Panc1 (cell line): ENCODE measurements around the gene KIF26B. TPM values are rescaled to one million over a fixed set of nuclear protein-coding genes. Genes with fewer than 3 reads are reported as not detected.

Source experiments
- ATAC-seq: fragments of 200-7000 bp; cut with Tn5 transposase; 2 replicates; pipeline ENCODE4 v1.9.1; 2020; ENCODE audit warnings: mild to moderate bottlenecking, moderate library complexity
- BruUV-seq: library from RNA; stranded (reverse); fragments of 400-500 nt; replicated peaks from 2 replicates; lab custom pipeline; 2021; lab: Mats Ljungman, UMichigan
- CTCF ChIA-PET: fragments of 300-600 bp; sonication (Branson Sonifier 250); formaldehyde crosslinking; loops from one replicate; lab custom pipeline; 2022; ENCODE audit warnings: antibody characterized with exemption; lab: Charles Lee
- POLR2A ChIA-PET: fragments of 300-600 bp; sonication (Branson Sonifier 250); formaldehyde crosslinking; loops from one replicate; lab custom pipeline; 2022; ENCODE audit warnings: antibody characterized with exemption; lab: Charles Lee
- DNase-seq: peaks from one replicate; pipeline ENCODE4 v3.0.0-alpha.2; 2010; ENCODE audit warnings: low read depth, low spot score
- H3K27ac ChIP-seq: 2 replicates; pipeline ENCODE4 v1.5.1; 2011; ENCODE audit warnings: mild to moderate bottlenecking, low read length, inconsistent platforms
- H3K27me3 ChIP-seq: fragments of 200-500 bp; sonication (Bioruptor generic); 2 replicates; pipeline ENCODE4 v1.6.0; 2014; ENCODE audit warnings: low read length, inconsistent platforms; ENCODE audit not compliant: control insufficient read depth, insufficient read depth
- H3K36me3 ChIP-seq: fragments of 200-500 bp; sonication (Bioruptor generic); 2 replicates; pipeline ENCODE4 v1.5.1; 2014; ENCODE audit warnings: inconsistent platforms, mild to moderate bottlenecking, low read length, moderate library complexity; ENCODE audit not compliant: control insufficient read depth, insufficient read depth
- H3K4me1 ChIP-seq: 2 replicates; pipeline ENCODE4 v1.5.1; 2011; ENCODE audit warnings: inconsistent platforms, mild to moderate bottlenecking, low read length, moderate library complexity; ENCODE audit not compliant: control insufficient read depth, insufficient read depth
- H3K4me3 ChIP-seq, 2 experiments: 2 replicates each; pipeline ENCODE4 v1.5.1; 2011 to 2012; ENCODE audit warnings: low read depth in 2 of 2, low read length in 2 of 2, mild to moderate bottlenecking in 2 of 2, inconsistent platforms in 1 of 2, moderate library complexity in 1 of 2
- H3K9me3 ChIP-seq: fragments of 200-500 bp; sonication (Bioruptor generic); 2 replicates; pipeline ENCODE4 v1.5.1; 2014; ENCODE audit warnings: low read depth, mild to moderate bottlenecking, inconsistent platforms, low read length, moderate library complexity; ENCODE audit not compliant: control insufficient read depth, insufficient read depth
- CTCF ChIP-seq: fragments of 450-650 bp; IDR thresholded peaks from 2 replicates; pipeline ENCODE4 v1.5.1; 2017; ENCODE audit warnings: mild to moderate bottlenecking
- POLR2AphosphoS5 ChIP-seq: IDR thresholded peaks from 2 replicates; pipeline ENCODE4 v1.6.1; 2012; ENCODE audit warnings: mild to moderate bottlenecking, low read depth, low read length, moderate library complexity
- REST ChIP-seq, 2 experiments: IDR thresholded peaks; 2 replicates each; pipeline ENCODE4 v1.6.1; 2011 to 2012; ENCODE audit warnings: low read depth in 2 of 2, control low read depth in 1 of 2, low read length in 1 of 2, mild to moderate bottlenecking in 1 of 2, moderate library complexity in 1 of 2; ENCODE audit not compliant: insufficient read depth in 1 of 2
- SIN3A ChIP-seq: IDR thresholded peaks from 2 replicates; pipeline ENCODE4 v1.6.1; 2012; ENCODE audit warnings: low read depth, mild to moderate bottlenecking, low read length, moderate library complexity, borderline replicate concordance; ENCODE audit not compliant: insufficient read depth
- TCF7L2 ChIP-seq: IDR thresholded peaks from 2 replicates; pipeline ENCODE4 v1.6.1; 2011; ENCODE audit warnings: mild to moderate bottlenecking, low read depth, low read length, inconsistent platforms
- in situ Hi-C: cut with HindIII; loops from 2 replicates; pipeline ENCODE4 v1.10.0; 2016; ENCODE audit warnings: low sequenced_read_pairs, low pct_unique_long_range_greater_than_20kb
- intact Hi-C: fragments of 100-400 bp; cut with micrococcal nuclease; formaldehyde crosslinking; loops from one replicate; pipeline ENCODE4 v1.10.0; 2022; ENCODE audit not compliant: unreplicated experiment
- total RNA-seq: library from RNA; stranded (reverse); gene quantifications from one replicate; pipeline ENCODE4 v1.2.1, GENCODE V29; 2021; ENCODE audit not compliant: unreplicated experiment

Gene KIF26B
- total RNA-seq, 1 experiment from 2014 or later: 0.33 TPM

- ChIA-PET CTCF (interaction anchor here (0.7 kb wide), 1 partner anchor 456 kb away, joined by 4 read pairs; no protein-coding TSS in a partner anchor), POLR2A (no interaction called here)
- no peak overlapping the region for H3K27ac ChIP-seq
- in situ Hi-C loops (no loop called here), intact Hi-C loops (loop anchor here (10.0 kb wide), 2 partner anchors 65 to 95 kb away; no protein-coding TSS in a partner anchor)
- H3K4me1 ChIP-seq: no peaks in the 10 kb centered on the region
- H3K4me3 ChIP-seq: no peak overlapping the region
- no peak for TF ChIP-seq REST (IDR thresholded peaks at IDR 0.05; ENCODE audit: insufficient read depth in 1 of 2, low read depth in 2 of 2, low read length in 1 of 2)
- TF ChIP-seq CTCF: no peak
- no peak for TF ChIP-seq TCF7L2
- H3K36me3 ChIP-seq: no peaks in the 10 kb centered on the region
- DNase-seq (no peak), ATAC-seq (no peak)
- no TSS peak for BruUV-seq
- peaks cover 3% of the 10 kb centered on the region; the same call in 1 of the 2 replicates for H3K27me3 ChIP-seq
- no peaks in the 10 kb centered on the region for H3K9me3 ChIP-seq
These were observed 454.8 kb downstream of the KIF26B start for GRCh38 chr1:245609354-245610150.

GRCh38 chr1:245611251-245611650 is 456.5 kb downstream of the KIF26B start:
- Histone ChIP-seq H3K9me3 (no peaks in the 10 kb centered on the region), H3K4me3 (no peak overlapping the region), H3K27me3 (peaks cover 3% of the 10 kb centered on the region; the same call in 1 of the 2 replicates), H3K27ac (no peak overlapping the region), H3K4me1 (no peaks in the 10 kb centered on the region), H3K36me3 (no peaks in the 10 kb centered on the region)
- ATAC-seq (no peak), DNase-seq (no peak)
- BruUV-seq: no TSS peak
- intact Hi-C loops: loop anchor here (10.0 kb wide), 1 partner anchor 96 kb away; no protein-coding TSS in a partner anchor
- ChIA-PET CTCF (no interaction called here), POLR2A (no interaction called here)
- TF ChIP-seq SIN3A (no peak), REST (IDR thresholded peaks at IDR 0.05; ENCODE audit: insufficient read depth in 1 of 2, low read depth in 2 of 2, low read length in 1 of 2) (no peak), TCF7L2 (no peak), POLR2AphosphoS5 (no peak), CTCF (no peak)
- in situ Hi-C loops: no loop called here
